Measurements from ENCODE around the gene MND1.

Gene MND1

GRCh38 chr4:153346563-153346962 lies 2.1 kb downstream of the MND1 start:
- FAIRE-seq: no peak

DNA sequence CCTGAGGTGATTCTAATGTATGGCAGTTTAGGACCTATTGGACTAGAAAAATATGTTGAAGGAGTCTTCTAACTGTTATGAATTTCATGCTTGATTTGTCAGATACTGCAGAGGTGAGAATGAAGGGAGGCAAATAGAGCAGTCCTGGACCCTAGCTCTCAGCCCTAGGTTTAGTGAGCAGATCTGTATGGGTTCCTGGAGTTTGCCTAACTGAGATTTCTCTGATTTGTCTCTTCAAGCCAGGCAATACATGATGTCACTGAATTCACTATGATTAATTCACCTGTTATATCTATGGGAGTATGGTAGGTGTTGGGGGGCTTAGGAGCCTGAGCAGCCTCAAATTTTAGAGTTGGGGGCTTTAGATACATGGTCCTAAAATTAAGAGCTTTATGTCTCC lies 2.6 kb downstream of the MND1 start:
- FAIRE-seq: no peak

DNA sequence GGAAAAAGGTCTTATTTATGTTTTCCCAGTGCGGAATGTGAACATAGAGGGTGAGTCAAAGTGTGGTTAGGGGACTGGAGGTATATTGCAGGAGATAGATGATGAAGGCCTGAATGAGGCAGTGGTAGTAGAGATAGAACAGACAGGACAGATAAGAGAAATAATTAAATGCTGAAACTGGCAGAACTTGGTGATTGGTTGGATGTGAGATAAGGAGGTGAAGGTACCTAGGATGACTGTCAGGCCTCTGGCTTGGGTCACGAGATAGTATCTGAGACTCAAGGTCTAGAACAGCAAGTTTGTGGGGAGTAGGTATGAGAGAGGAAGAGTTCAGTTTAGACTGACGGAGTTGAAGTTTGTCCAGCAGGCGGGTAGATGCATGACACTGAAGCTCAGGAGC lies 3.5 kb downstream of the MND1 start:
- no peak for FAIRE-seq

- no peak for FAIRE-seq
Observed at GRCh38 chr4:153349206-153349805, 4.8 kb downstream of the MND1 start.

DNA sequence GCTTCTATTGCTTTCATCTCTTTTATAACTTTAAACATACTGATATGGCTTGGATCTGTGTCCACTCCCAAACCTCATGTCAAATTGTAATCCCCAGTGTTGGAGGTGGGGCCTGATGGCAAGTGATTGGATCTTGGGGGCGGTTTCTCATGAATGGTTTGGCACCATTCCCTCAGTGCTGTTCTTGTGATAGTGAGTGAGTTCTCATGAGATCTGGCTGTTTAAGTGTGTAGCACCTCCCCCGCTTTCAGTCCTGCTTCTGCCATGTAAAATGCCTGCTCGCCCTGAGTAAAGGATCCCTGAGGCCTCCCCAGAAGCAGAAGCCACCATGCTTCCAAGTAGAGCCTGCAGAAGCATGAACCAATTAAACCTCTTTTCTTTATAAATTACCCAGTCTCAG lies 17.7 kb downstream of the MND1 start:
- FAIRE-seq: no peak

DNA sequence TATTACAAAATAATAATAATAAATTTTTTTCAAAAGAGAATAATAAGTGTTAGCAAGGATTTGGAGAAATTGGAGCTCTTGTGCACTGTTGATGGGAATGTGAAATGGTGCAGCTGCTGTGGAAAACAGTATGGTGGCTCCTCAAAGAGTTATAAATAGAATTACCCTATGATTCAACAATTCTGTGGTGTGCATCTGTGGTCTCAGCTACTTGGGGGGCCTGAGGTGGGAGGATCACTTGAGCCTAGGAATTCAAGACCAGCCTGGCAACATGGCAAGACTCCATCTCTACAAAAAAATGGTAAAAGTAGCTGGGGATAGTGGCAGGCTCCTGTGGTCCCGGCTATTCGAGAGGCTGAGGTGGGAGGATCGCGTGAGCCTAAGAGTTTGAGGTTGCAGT lies 19.6 kb downstream of the MND1 start:
- FAIRE-seq: no peak

GRCh38 chr4:153365003-153365402 lies 20.5 kb downstream of the MND1 start:
- no peak for FAIRE-seq

DNA sequence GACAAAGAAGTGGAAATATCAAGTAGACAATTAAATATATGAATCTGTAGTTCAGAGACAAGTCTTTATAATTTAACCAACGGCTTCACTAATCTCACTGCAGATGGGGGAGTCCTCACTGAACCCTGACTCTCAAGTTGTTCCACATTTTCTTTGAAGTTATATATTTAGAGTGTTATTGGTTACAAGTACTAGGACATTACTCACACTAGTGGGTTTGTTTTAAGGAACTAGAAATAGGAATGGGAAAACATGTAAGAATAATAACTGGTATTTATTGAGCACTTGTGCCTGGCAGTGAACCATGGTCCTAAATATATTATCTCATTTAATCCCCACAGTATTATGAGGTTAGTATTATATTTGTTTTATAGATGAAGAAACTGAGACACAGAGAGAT lies 22.0 kb downstream of the MND1 start:
- no peak for FAIRE-seq

DNA sequence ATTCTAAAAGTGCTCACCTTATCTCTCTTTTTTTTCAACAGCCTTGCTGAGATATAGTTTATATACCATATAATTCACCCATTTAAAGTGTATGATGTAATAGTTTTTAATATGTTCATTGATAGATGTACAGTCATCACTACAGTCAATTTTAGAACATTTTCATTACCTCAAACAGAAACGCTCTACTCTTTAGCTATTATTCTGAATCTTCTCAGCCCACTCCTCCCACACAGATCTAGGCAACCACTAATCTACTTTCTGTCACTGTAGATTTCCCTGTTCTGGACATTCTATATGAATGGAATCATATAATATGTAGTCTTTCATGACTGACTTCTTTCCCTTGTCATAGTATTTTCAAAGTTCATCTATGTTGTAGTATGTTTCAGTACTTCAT lies 22.6 kb downstream of the MND1 start:
- no peak for FAIRE-seq

- FAIRE-seq: no peak
Observed at GRCh38 chr4:153369021-153369420, 24.5 kb downstream of the MND1 start.

- FAIRE-seq: no peak
Observed at GRCh38 chr4:153371701-153372234, 27.3 kb downstream of the MND1 start.

DNA sequence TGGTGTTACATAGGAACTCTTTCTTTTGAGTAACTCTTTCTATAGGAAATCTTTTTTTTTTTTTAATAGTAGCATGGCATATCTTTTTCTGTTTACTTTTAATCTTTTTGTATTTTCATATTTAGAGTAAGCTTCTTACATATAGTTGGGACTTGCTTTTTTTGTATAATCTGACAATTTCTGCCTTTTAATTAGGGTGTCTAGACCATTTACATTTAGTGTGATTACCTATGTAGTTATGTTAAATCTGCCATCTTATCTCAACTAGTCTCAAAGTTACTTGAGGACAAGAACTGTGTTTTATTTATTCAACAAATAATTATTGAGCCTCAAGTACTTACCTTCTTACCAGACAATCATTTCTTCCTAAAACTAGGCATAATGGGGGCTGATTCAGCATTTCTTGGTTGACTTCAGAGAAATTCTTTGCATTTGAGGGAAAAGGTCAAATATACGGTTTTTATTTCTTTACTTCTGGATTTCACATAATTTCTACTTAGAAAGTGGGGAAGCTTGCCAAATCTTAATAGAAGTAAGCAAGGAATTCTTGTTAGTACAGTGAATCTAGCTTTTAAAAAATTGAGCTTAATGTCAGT lies 28.6 kb downstream of the MND1 start:
- FAIRE-seq: no peak

DNA sequence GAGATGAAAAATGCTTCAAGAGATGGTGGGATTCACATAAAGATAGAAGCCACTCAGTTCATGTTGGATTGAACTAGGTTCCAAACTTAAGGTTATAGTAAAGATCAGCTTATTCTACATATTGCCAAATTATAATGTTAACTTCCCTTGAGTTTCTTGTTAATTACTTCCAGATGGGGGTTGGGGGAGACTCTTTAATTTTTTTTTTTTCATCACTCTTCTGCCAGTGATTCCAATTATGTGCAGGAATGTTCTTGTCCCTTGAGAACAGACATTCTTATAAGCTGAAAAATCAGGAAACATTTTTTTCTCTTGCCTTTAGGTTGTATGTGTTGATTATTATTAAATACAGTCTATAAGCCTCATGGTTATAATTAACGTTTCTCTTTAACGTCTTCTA lies 30.0 kb downstream of the MND1 start:
- FAIRE-seq: no peak

GRCh38 chr4:153375303-153375702 lies 30.8 kb downstream of the MND1 start:
- FAIRE-seq: no peak

DNA sequence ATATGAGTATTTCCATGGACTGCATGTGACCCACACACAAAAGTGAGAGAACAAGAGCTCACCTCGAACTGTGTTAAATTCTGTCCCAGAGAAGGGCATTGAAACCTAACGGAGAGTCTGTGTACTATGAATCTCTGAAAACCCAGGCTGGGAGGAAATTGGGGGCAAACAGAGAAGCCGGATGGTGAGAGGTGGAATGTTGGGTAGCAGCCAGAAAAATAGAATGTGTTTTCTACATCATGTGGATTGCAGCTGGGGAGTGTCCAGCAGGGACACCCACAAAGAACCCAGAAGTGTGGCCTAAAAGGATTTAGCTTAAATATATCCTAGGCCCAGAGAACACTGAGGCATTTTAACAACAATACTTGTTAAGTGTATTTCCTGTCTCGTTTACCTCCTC lies 38.6 kb downstream of the MND1 start:
- no peak for FAIRE-seq

- FAIRE-seq: no peak
Observed at GRCh38 chr4:153384160-153384559, 39.7 kb downstream of the MND1 start.

- FAIRE-seq: no peak
Observed at GRCh38 chr4:153385784-153386183, 41.3 kb downstream of the MND1 start.

- no peak for FAIRE-seq
Observed at GRCh38 chr4:153387981-153388380, 43.5 kb downstream of the MND1 start.

GRCh38 chr4:153393397-153393796 lies 48.9 kb downstream of the MND1 start:
- no peak for FAIRE-seq

DNA sequence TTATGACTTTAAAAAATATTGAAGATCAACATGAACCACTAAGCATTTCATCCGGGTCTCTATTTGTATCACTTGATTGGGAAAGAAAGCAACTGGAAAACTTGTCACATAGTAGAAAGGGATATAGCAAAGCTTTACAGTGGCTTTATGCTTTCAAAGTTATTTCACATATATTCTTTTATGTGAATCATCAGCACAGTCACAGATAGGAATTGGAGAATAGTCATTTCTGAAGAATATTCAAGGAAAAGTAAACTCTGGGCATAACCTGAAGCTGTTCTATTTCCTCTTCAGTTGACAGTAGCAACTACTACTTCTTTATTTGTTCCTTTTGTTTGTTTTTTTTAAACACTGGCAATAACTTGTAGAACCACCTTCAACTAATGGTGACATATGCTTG lies 50.5 kb downstream of the MND1 start:
- no peak for FAIRE-seq

GRCh38 chr4:153398713-153399112 lies 54.2 kb downstream of the MND1 start:
- no peak for FAIRE-seq

GRCh38 chr4:153399358-153399757 lies 54.9 kb downstream of the MND1 start:
- FAIRE-seq: no peak

DNA sequence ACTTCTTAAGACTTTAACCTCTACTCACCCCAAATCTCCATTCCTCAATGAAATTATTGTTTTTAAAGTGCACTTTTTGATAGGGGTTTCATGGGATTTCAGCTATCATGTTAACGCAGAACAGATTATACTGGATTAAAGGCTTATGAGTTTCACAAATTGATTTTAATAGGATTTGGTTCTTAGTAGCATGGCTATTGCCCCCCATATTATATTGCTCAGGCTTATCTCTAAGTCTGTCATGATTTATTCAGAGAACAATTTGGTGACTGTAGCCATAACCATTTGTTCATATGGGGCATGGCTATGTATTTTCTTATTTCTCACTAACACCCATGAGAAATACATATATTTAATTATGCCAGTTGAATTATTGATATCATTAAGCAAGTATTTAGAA lies 57.0 kb downstream of the MND1 start:
- no peak for FAIRE-seq

GRCh38 chr4:153402366-153402765 lies 57.9 kb downstream of the MND1 start:
- FAIRE-seq: no peak

GRCh38 chr4:153403726-153404125 lies 59.2 kb downstream of the MND1 start:
- no peak for FAIRE-seq

Data from endometrium (tissue), 2 donors.